Middle frontal gyrus (tissue), 1 donor: ENCODE data around the gene USP7.

ENCODE experiments used
- DNase-seq: peaks from one replicate; pipeline ENCODE4 v3.0.0-alpha.2; 2015; ENCODE audit warnings: low spot score; ENCODE audit errors: extremely low spot score

Gene USP7

DNA sequence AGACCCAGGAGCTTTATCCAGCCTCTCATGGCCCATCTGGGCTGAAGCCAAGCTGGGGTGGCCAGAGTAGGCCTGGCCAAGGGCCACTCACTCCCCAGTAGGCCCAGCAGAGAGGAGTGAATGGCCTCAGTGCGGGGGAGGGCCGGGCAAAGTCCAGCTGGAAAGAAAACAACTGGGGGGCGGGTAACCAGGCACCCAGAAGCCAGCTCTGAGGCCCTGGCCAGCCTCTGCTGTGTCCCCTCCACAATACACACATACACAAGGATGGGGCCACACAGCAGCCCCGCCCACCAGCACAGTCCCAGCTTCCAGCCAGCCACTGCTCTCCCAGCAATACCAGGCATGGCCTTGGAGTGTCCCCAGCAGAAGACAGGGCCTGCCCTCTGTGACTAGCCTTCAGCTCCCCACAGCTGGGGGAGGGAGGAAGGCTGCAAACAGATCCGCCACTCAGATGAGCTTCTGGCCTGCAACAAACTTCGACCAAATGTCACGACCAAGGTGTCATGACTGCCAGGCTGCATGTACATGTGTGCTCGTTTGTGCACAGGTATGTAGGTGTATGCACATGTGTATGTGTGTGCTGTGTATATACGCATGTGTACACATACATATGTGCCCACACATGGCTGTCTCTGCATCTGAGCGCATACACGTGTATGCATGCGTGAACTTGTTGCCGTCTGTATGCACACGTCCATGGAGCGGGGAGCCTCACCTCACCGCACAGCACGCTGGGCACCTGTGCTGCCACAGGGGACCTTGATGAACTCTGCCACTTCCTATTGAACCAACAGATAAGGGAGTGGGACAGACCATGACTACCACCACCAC lies 99.9 kb downstream of the USP7 start:
- peak; percentile 51 for DNase-seq

DNA sequence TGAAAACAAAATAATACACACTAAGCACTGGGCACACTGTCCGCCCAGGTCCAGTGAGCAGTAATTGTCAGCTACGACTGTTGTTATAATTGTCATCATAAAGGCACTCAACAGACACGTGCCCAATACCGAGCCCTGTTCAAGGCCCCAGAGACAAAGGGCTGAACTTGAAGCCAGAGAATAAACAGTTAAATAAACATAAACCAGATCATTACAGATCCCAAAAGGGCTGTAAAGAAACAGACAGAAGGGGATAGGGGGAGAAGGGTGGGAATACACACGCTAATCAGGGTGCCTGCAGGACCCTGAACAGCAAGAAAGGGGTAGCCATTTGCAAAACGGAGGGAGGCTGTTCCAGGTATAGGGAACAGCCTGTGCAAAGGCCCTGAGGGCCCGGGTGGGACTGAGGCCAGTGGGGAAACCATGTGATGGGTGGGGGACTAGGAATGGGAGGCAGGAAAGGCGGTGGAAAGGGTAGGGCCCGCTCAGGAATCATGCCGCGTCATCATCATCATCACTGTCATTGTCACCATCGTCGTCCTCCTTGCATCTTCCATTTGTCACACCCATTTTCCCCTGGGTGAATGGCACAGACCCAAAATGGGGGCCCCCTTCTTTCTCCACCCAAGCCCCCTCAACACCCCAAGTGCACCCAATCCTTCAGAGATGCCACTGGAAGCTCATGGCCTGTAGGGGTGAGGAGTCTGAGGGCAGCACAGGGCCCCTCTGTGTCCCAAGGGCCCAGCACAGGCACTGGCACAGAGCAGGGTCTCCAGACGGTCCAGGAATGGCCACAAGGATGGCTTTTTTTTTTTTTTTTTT lies 101.2 kb downstream of the USP7 start:
- no peak for DNase-seq

DNA sequence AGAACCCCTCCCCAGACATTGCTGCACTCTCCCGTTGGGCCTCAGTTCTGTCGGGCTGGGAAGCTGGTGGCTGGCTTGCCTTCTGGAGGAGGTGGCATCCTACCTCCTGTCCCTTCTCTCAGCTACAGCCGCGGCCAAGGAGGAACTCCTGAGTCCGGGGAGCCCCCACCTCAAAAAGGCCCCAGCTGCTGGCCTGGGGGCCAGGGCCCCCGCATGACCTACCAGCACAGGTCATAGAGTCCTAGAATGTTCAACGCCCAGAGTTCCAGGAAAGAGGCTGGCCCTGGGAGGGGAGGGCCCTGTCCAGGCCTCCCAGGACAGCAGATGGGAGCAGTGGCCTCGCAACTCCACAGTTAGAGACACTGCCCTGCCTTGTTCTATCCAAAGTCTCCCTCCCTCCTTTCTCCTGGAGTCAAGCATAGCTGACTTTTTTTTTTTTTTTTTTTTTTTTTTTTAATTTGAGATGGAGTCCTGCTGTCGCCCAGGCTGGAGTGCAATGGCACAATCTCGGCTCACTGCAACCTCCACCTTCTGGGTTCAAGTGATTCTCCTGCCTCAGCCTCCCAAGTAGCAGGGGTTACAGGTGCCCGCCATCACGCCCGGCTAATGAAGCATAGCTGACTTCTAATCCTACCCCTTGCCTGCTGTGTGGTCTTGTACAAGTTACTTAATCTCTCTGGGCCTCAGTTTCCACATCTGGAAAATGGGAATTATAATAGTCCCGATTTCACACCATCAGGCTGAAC lies 102.0 kb downstream of the USP7 start:
- DNase-seq = no peak

DNA sequence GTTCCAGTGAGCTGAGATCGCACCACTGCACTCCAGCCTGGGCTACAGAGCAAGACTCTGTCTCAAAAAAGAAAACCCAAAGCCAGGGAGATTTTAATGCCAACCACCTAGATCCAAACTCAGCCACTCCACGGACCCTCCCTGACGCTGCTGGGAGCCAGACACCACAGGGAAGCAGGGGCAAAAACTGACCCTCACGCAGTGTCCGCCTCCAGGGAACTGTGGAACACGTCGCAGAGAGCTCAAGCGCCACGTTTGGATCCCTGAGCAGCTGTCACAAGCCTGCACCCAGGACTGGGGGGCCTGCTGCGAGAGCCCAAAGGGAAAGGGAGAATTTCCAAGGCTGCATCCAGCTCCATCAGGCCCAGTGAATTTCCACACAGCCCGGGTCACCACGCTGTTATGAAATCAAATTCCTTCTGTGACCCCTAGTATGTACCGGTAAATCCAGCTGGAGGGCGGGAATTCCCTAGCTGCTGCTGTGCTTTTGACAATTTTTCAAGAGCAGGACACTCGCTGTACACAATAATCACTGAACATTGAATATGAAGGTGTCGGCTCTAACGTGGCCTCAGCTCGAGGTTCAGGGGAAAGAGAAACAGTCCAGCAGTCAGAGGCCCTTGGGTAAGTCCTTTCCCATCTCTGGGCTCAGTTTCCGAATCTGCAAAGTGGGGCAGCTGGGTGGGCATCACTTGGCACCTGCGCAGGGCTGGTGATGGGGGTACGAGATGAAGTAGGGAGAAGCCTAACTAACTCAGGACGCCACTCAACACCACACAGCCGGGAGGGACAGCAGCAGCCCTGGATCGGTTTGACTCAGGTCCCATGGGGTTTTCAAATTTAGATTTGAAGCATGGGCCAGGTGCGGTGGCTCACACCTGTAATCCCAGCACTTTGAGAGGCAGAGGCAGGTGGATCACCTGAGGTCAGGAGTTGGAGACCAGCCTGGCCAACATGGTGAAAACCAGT lies 103.5 kb downstream of the USP7 start:
- no peak for DNase-seq

DNA sequence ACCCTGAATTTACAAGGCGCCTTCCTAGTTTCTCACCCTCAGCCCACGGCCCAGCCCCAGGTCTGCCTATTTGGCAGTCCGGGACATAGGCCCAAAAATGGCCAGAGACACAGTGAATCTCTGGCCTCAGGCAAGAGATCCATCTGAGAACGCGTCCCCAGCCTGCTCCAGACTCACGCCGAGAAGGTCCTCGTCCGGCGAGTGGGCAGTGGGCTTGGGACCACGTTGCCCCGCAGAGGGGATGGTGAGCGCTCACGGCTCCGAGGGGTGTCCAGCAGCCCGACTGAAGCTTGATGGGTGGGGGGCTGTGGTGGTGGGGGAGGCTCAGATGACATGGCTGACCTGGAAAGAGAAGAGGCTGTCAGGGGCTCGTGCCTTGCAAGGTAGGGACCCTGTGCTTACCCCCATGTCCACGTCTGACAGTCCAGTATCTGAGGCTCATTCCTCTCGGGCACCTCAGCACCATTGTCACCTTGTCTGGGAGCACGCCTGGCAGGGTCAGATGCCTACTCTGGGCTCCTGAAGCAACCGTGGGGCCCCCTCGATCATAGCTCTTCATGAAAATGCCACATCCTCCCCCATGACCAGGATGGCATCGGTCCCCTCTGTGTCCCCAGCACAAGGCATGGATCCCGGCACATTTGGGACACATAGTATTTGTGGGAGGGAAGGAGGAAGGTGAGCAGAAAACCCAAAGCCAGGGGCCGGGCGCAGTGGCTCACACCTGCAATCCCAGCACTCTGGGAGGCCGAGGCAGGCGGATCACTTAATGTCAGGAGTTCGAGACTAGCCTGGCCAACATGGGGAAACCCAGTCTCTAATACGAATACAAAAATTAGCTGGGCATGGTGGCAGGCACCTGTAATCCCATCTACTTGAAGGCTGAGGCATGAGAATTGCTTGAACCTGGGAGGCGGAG lies 104.5 kb downstream of the USP7 start:
- DNase-seq = no peak

DNA sequence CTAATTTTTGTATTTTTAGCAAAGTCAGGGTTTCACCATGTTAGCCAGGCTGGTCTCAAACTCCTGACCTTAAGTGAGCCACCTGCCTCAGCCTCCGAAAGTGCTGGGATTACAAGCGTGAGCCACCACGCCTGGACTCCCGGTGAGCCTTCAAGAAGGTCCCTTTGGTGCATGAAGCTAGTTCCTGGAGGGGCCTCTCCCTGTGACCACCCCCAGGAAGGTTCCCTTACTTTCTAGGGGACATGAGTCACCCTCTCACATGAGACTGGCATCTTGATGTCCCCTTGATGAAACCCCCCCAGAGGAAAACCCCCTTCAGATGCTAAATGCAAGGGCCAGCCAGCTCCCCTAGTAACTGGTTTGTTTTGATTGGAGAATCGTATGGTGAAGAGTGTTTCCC lies 107.7 kb downstream of the USP7 start:
- DNase-seq = no peak

DNA sequence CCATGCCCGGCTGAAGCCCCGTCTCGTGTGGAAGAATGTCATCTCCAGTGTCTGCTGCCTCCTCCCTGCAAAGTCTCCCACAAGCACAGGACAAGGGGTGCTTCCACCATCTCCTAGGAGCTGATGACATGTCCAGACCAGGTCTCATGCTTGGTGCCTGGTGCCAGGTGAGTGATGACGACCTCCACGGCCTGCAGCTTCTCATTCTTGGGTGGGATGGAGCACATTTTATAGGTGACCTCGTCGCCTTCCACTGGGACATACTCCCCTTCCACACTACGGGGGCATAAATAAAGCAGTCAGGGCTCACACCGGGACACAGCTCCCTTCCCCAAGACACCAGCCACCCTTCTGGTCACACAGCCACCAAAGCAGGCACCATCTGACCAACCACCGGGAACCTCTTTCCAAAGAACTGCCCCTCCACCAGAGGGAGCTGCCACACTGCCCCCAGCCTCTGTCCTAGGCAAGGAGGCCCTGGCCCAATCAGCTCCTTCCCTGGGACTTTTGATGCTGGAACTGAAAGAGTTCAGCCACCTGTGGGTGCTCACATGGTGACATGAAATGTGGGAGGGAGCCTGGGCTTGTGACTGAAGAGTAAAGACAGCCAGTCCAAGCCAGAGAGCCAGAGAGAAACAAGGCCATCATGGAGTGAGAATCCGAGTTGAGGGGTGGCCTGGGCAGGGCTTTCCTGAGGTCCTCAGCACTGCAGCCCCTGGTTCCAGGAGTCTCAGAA lies 108.5 kb downstream of the USP7 start:
- DNase-seq = no peak

DNA sequence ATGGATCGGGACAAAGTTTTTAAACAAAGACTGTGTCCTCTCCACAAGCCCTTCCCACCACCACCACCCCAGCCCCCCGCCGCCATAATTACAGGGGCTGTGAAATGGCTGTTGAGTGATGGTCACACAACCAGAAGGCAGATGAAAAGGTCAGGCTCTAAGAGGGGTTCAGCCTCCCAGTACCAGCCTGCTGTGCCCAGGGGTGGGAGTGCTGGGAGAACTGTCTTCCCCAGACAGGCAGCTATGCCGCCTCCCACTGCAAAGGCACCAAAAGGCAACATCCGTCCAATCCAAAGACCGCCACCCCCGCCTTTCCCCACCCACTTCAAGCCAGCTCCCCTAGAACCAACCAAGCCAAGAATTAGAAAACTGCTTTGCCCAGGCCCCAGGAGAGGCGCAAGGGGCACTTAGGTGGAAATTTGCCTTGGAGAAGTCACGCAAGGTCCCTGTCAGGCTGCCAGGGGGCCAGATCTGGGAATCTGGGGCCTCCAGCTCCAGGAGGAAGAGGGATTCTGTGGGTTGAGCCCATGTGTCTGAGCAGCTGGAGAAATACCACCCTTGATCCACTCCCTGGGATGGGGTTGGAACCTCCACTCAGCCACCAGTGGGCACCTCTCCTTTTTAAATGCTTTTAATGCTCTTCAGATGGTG lies 109.3 kb downstream of the USP7 start:
- DNase-seq = no peak

DNA sequence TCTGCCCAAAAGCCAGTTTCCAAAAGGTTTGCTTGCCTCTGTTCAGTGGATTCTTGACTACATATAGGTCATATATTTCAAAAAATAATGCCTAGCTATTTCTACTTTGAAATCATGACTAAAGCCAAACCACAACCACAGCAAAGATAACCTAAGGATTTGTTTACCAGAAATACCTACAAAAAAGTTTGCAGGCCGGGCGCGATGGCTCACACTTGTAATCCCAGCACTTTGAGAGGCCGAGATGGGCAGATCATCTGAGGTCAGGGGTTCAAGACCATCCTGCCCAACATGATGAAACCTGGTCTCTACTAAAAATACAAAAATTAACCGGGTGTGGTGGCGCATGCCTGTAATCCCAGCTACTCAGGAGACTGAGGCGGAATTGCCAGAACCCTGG lies 110.1 kb downstream of the USP7 start:
- DNase-seq = no peak

DNA sequence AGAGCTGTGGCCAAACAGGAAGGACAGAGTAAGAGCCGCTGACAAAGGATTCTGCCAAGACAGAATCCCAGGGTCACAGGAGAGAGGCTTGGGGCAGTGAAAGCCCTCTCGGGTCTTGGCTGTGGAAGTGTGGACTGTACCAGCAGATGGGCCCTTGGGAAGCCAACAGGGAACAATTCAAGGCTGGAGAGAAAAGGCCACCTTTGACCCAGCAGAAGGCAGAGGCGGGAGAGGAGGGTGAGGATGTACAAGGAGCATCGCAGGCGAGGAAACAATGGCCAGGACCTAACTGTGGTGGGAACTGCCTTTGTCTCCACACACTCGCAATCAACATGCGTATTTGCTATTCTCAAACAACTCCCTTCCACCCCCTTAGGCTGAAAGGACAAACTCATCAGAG lies 110.6 kb downstream of the USP7 start:
- no peak for DNase-seq

DNA sequence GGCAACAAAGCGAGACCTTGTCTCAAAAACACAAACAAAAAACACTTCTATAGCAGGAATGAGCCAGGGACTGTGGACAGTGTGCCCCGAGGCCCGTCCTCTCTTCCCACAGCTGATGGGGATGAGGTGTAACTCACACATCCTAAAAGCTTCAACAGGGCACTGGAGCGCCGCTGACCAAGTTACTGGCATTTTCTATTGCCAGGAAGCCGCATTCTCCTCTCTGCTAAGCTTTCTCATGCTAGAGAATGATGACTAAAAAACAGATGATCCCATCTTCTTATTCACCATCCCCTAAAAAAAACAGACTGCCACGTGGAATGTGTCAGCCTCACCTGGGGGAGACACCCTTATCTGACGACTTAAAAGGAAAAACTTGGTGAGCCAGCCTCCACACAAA lies 111.2 kb downstream of the USP7 start:
- DNase-seq = no peak

DNA sequence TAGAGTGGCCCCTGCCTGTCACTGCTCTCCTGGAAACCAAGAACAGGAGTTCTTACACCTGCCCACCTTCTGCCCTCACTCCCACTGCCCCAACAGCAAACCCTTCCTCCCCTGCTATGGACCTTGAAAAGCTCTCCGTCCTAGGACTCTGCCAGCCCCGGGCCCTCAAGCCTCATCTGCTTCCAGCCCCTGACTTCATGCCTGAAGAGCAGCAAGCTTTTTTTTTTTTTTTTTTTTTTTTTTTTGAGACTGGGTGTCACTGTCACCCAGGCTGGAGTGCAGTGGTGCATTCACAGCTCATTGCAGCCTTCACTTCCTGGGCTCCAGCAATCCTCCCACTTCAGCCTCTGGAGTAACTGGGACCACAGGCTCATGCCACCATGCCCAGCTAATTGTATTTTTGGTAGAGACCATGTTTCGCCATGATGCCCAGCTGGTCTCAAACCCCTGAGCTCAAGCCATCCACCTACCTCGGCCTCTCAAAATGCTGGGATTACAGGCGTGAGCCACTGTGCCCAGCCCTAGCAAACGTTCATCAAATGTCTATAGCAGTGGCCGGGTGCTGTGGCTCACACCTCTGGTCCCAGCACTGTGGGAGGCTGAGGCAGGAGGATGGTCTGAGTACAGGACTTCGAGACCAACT lies 111.8 kb downstream of the USP7 start:
- DNase-seq = no peak

DNA sequence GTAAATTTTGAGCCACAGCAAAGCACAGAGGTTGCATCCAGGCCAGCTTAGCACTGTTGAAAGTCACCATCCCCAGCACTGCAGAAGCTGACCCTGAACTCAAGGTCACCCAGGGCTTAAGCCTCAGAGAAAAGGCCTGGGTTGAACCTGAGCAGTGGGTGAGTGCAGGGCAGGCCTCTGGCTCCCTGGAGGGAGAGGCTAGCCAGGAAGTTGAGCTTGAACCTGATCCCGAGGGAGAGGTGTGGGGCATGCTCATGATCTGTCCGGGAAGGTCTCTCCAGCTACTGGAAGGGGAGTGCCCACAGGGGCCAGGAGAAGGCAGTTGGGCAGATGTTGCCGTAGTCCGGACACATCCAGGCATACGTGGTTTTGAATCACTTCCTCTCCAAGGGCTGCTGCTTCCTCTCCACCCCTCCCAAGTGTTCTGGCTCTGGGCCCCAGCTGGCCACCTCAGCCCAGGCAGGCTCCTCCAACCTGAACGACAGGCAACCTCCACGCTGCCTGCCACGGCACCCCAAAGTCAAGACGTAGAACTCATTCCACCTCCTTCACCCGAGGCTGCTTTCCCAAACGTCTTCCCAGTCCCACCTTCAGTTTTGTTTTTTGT lies 113.3 kb downstream of the USP7 start:
- DNase-seq = no peak

DNA sequence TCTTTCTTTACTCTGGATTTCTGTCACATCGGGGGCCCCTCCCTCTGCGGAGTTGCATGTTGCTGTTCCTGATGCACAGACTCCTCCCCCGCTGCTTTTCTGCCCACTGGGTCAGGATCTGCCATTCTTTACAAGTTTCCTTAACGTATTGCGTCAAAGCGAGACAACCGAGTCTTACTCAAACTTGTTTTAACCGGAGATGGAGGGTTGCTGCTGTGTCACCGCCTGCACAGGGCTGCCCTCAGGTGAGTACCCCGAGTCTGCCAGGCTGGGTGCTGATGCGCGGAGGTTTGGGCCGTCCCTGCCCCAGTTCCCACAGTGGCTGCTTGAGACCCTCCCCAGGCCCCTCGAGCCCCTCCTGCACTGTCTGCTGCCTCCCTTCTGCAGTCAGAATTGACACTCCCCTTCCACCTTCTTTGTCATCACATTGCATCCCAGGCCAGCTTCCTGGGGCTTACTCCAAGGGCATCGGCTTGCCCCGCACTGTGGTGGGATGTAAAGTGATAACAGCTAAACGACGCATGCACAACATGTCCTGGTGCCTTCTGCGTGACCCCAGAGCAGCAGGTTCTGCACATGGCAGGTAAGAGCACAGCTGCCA lies 114.2 kb downstream of the USP7 start:
- DNase-seq = no peak

DNA sequence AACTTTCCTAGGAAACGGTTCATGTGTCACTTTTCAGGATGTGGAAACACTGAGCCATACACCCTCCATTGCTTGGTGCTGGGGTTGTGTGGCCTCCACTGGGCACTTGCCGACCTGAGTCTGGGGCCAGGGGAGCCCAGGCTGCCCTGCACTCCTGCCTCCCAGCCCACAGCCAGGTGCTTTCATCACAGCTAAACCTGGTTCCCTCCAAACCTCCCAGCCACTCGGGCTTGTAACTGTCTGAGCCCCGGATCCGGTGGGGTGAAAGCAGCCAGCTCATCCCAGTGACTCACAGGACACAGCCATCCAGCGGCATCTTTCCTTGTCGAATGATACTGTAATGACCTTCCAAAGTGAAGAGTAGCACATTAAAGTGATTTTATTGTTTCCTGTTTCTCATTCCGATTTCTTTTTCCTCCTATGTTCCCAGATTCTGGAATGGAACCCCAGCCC lies 114.7 kb downstream of the USP7 start:
- no peak for DNase-seq

DNA sequence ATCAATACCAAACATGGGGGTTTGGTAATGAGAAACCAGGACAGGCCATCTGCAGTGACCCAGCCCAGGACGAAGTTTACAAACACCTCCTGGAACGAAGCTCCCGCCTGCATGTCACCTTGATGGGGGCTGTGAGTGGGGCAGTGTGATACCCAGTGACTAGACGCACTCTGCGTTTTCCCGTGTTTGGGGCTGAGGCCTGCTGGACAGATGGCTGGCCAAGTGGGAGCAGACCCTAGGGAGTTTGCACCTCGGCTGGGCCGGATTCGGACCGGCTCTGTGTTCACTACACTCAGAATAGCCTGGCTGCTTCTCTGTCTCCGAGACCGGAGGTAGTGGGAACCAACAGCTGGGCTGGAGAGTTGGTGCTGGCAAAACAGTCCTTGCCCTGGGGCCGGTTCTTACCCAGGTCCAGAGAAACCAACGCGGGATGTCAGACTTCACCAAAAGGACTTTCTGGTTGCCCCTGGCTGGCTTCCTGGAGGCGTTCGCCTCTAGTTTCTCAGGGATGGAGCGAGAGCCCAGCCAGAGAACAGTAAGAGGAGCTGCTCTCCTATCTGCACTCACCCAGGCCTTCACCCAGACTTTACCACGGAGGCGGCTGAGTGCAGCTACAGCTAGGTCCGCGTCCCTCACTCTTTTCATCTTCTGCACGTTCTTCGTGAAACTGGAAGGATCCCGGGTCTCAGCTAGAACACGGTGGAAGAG lies 115.3 kb downstream of the USP7 start:
- no peak for DNase-seq
